Measurements from ENCODE around the gene CRCP. TPM values are rescaled to one million over a fixed set of nuclear protein-coding genes. Genes with fewer than 3 reads are reported as not detected.

Gene CRCP
- total RNA-seq, 1 donor: 36.1 TPM

GRCh38 chr7:66183700-66184099, 69.1 kb downstream of the CRCP start:
- DNase-seq (ENCODE audit: low read depth): peak; percentile 96
- no peak overlapping the region for H3K4me3 ChIP-seq (ENCODE audit: low read depth, low read length)
- TF ChIP-seq CTCF (IDR thresholded peaks at IDR 0.05; ENCODE audit: insufficient read depth, low read length): no peak

- H3K4me3 ChIP-seq (ENCODE audit: low read depth, low read length): no peak overlapping the region
- TF ChIP-seq CTCF (IDR thresholded peaks at IDR 0.05; ENCODE audit: insufficient read depth, low read length): no peak
- DNase-seq (ENCODE audit: low read depth): no peak
These were observed 71.1 kb downstream of the CRCP start for GRCh38 chr7:66185680-66186187.

GRCh38 chr7:66186991-66187390, 72.3 kb downstream of the CRCP start:
- no peak for DNase-seq (ENCODE audit: low read depth)
- TF ChIP-seq CTCF (IDR thresholded peaks at IDR 0.05; ENCODE audit: insufficient read depth, low read length): no peak
- no peak overlapping the region for H3K4me3 ChIP-seq (ENCODE audit: low read depth, low read length)

- peak; percentile 87 for DNase-seq (ENCODE audit: low read depth)
- TF ChIP-seq CTCF (IDR thresholded peaks at IDR 0.05; ENCODE audit: insufficient read depth, low read length): no peak
- no peak overlapping the region for H3K4me3 ChIP-seq (ENCODE audit: low read depth, low read length)
These were observed 73.3 kb downstream of the CRCP start for GRCh38 chr7:66187905-66188304.

GRCh38 chr7:66188645-66189044, 74.0 kb downstream of the CRCP start:
- no peak overlapping the region for H3K4me3 ChIP-seq (ENCODE audit: low read depth, low read length)
- TF ChIP-seq CTCF (IDR thresholded peaks at IDR 0.05; ENCODE audit: insufficient read depth, low read length): no peak
- no peak for DNase-seq (ENCODE audit: low read depth)

- no peak overlapping the region for H3K4me3 ChIP-seq (ENCODE audit: low read depth, low read length)
- no peak for DNase-seq (ENCODE audit: low read depth)
- TF ChIP-seq CTCF (IDR thresholded peaks at IDR 0.05; ENCODE audit: insufficient read depth, low read length): no peak
These were observed 75.3 kb downstream of the CRCP start for GRCh38 chr7:66189695-66190503.
